K562 (cell line): ENCODE measurements around the gene GOLGA6B. TPM values are rescaled to one million over a fixed set of nuclear protein-coding genes. Genes with fewer than 3 reads are reported as not detected.
"Not testable (repeated sequence)": the region's sequence is repeated elsewhere in the genome, so short reads cannot be mapped to it uniquely, and the experiment has no call there.

ENCODE experiments used
- ATAC-seq: fragments of 200-7000 bp; cut with Tn5 transposase; 3 replicates; pipeline ENCODE4 v1.9.1; 2020; ENCODE audit warnings: moderate library complexity
- BruUV-seq: library from RNA; stranded (reverse); fragments of 400-500 nt; replicated peaks from 2 replicates; lab custom pipeline; 2021; lab: Mats Ljungman, UMichigan
- CTCF ChIA-PET: fragments of 300-600 bp; formaldehyde crosslinking; extraction: SDS; loops from one replicate; lab custom pipeline; 2021; ENCODE audit warnings: low intra/inter-chr PET ratio; lab: Yijun Ruan, JAX
- POLR2A ChIA-PET: fragments of 300-600, 350-650 bp; sonication (Branson Sonifier 250); formaldehyde crosslinking; extraction: SDS; loops from one replicate; lab custom pipeline; 2021; ENCODE audit warnings: antibody characterized with exemption, inconsistent platforms; lab: Yijun Ruan, JAX
- DNase-seq, 4 experiments: peaks; one replicate each; pipeline versions ENCODE4 v3.0.0 to v3.0.0-alpha.2; 2011 to 2018; ENCODE audit warnings: low spot score in 3 of 4, mixed read lengths in 3 of 4; ENCODE audit errors: extremely low read depth in 1 of 4
- FAIRE-seq: peaks from 2 replicates; lab custom pipeline; 2011; peaks lifted over from hg19 to GRCh38; lab: Jason Lieb, UNC
- H2AFZ ChIP-seq: 2 replicates; pipeline ENCODE4 v1.6.0; 2011; ENCODE audit warnings: low read depth, low read length, control low read depth, inconsistent platforms
- H3K27ac ChIP-seq: fragments of 200-600 bp; 3 replicates; pipeline ENCODE4 v1.8.0; 2011; ENCODE audit warnings: low read depth, mild to moderate bottlenecking, control low read depth, inconsistent platforms, low read length, moderate library complexity, mixed read lengths; ENCODE audit errors: extremely low read depth
- H3K27me3 ChIP-seq, 2 experiments: fragments of 300-600 bp in 1 of 2; 2 replicates in 1 of 2; 3 replicates in 1 of 2; pipeline versions ENCODE4 v1.6.0 to v1.8.0; 2011; ENCODE audit warnings: inconsistent platforms in 2 of 2, low read length in 2 of 2, mild to moderate bottlenecking in 1 of 2, mixed read lengths in 1 of 2, moderate library complexity in 1 of 2; ENCODE audit not compliant: control insufficient read depth in 2 of 2, insufficient read depth in 2 of 2
- H3K36me3 ChIP-seq: fragments of 300-600 bp; 3 replicates; pipeline ENCODE4 v1.8.0; 2011; ENCODE audit warnings: mild to moderate bottlenecking, low read length, inconsistent platforms; ENCODE audit not compliant: control insufficient read depth, insufficient read depth
- H3K4me1 ChIP-seq, 2 experiments: fragments of 200-600 bp in 1 of 2; replicated peaks in 1 of 2; 2 replicates in 1 of 2; 3 replicates in 1 of 2; pipeline versions ENCODE4 v1.5.1 to v1.8.0; 2011; ENCODE audit warnings: inconsistent platforms in 2 of 2, low read length in 2 of 2, mild to moderate bottlenecking in 1 of 2, mixed read lengths in 1 of 2, moderate library complexity in 1 of 2; ENCODE audit not compliant: control insufficient read depth in 2 of 2, insufficient read depth in 2 of 2
- H3K4me2 ChIP-seq: 2 replicates; pipeline ENCODE4 v1.6.1; 2011; ENCODE audit warnings: low read length, control low read depth, inconsistent platforms, mixed read lengths; ENCODE audit not compliant: insufficient read depth
- H3K4me3 ChIP-seq: fragments of 200-600 bp; sonication (generic), shearing (Covaris generic); 2 replicates; pipeline ENCODE4 v1.5.1; 2016; ENCODE audit warnings: control low read depth, inconsistent platforms
- H3K79me2 ChIP-seq: fragments of 200-600 bp; 3 replicates; pipeline ENCODE4 v1.8.0; 2011; ENCODE audit warnings: low read length, inconsistent platforms; ENCODE audit not compliant: control insufficient read depth, insufficient read depth
- H3K9ac ChIP-seq, 2 experiments: 2 replicates each; pipeline versions ENCODE4 v1.6.0 to v1.6.1; 2011; ENCODE audit warnings: low read depth in 2 of 2, low read length in 2 of 2, control low read depth in 1 of 2, inconsistent platforms in 1 of 2, mild to moderate bottlenecking in 1 of 2, mixed read lengths in 1 of 2; ENCODE audit not compliant: insufficient read depth in 1 of 2
- H3K9me1 ChIP-seq: one replicate; pipeline ENCODE4 v1.6.0; 2011; ENCODE audit warnings: inconsistent platforms, mild to moderate bottlenecking, low read length, moderate library complexity; ENCODE audit not compliant: control insufficient read depth, insufficient read depth
- H3K9me3 ChIP-seq: replicated peaks from 2 replicates; pipeline ENCODE4 v1.5.1; 2011; ENCODE audit warnings: low read depth, low read length, inconsistent platforms; ENCODE audit not compliant: control insufficient read depth, insufficient read depth
- H4K20me1 ChIP-seq: replicated peaks from 2 replicates; pipeline ENCODE4 v1.6.1; 2011; ENCODE audit warnings: low read length, inconsistent platforms, mixed read lengths; ENCODE audit not compliant: control insufficient read depth, insufficient read depth
- WGBS: fragments of 100-300 bp; shearing (Covaris generic); methylation state at CpG from one replicate; pipeline ENCODE4 v1.1.6; 2016; ENCODE audit warnings: low coverage, mixed read lengths; ENCODE audit not compliant: insufficient coverage; ENCODE audit errors: missing lambda C conversion rate; 5-methylcytosine and 5-hydroxymethylcytosine counted together
- in situ Hi-C: fragments of 300-500 bp; cut with MboI; formaldehyde crosslinking; loops from 4 replicates; pipeline ENCODE4 v1.15.0; 2018; ENCODE audit warnings: inconsistent platforms, mixed read lengths
- intact Hi-C: fragments of 100-400 bp; cut with micrococcal nuclease; formaldehyde crosslinking; loops from 2 replicates; pipeline ENCODE4 v1.14.2; 2022
- polyA plus RNA-seq, 8 experiments: library from polyadenylated mRNA; depleted of rRNA in 4 of 8; stranded (reverse) in 5 of 8; unstranded in 3 of 8; fragments of >200 nt; fragmentation: Nextera tagmentation in 2 of 8; fragmentation: Illumina TruSeq in 1 of 8; extraction: Ambion mirVana in 2 of 8; extraction: Trizol in 1 of 8; gene quantifications; 2 replicates each; pipeline versions ENCODE4 v1.2.1 to v1.2.3, GENCODE V29; 2011 to 2014; ENCODE audit warnings: inconsistent platforms in 1 of 8, missing spikeins in 1 of 8
- total RNA-seq, 7 experiments: library from RNA; depleted of rRNA in 6 of 7; stranded (reverse); fragments of >200 nt in 6 of 7; fragmentation: Illumina TruSeq in 2 of 7; extraction: Trizol in 2 of 7; gene quantifications; 2 replicates each; pipeline versions ENCODE4 v1.2.1 to v1.2.3, GENCODE V29; 2011 to 2021; ENCODE audit warnings: low replicate concordance in 1 of 7

Gene GOLGA6B
- total and polyA plus RNA-seq, 9 of the 15 experiments (the other 6 are each of a cell fraction or from before 2014, with no cell fraction given) = not detected

DNA sequence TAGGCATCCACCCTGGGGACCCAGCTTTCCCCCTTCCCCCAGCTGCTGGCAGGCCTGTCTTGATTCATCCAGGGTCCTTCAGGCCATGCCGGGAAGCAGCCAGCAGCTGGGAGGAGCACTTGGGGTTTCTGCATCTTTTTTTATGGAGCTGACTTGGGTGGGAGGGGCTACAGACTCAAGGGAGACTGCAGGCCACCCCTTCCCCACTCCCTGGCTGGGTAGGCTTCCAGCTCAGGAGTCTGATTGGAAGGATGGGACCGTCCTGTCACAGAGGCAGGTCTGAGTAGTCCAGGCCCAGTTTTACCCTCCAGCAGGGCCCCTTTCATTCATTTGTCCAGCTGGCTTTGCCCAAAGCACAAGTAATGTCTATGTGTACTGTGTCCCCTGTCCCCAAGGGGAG lies 12.2 kb upstream of the GOLGA6B start:
- no CpG with 5 or more reads among the region's 2 CpGs for WGBS
- in situ Hi-C loops = loop anchor here (25.0 kb wide), 1 partner anchor 1645 kb away; no protein-coding TSS in a partner anchor
- H3K9me3 ChIP-seq, H3K36me3 ChIP-seq, intact Hi-C loops, ATAC-seq, H3K4me1 ChIP-seq, FAIRE-seq, CTCF ChIA-PET, H3K9me1 ChIP-seq, H3K27me3 ChIP-seq, H3K4me2 ChIP-seq, H3K79me2 ChIP-seq, H4K20me1 ChIP-seq, H2AFZ ChIP-seq, DNase-seq, POLR2A ChIA-PET, H3K9ac ChIP-seq, H3K27ac ChIP-seq, BruUV-seq, H3K4me3 ChIP-seq: not testable (repeated sequence)

DNA sequence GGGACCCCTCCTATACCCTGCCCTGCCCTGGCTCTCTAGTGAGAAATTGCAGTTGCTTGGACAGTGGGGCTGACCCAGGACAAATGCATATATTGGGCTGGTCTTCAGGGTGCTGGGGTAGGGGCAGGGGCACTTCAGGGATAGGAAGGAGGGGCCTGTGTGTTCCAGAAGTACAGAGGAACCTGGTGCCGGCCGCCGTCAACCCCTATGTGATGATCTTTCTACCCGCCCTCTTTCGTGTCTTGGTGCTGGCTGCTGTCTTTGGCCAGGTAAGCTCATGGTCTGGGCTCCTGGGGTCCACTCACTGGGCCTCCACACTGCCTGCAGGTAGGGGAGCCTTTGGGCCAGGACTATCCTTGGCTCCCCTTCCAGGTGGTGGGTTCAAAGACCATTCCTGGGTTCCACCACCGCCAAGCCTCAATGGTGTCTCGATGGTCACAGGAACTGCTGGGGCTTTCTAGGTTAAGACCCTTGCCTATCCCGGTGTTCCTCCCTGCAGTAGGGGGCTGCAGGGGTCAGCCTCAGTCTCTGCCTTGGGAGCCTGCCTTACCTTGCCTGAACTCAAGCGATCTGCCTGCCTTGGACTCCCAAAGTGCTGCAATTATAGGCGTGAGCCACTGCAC lies 5.8 kb upstream of the GOLGA6B start:
- H3K79me2 ChIP-seq, H3K27me3 ChIP-seq, DNase-seq, H4K20me1 ChIP-seq, CTCF ChIA-PET, H3K9me1 ChIP-seq, BruUV-seq, H3K36me3 ChIP-seq, H3K4me2 ChIP-seq, H3K4me1 ChIP-seq, H3K9me3 ChIP-seq, ATAC-seq, H2AFZ ChIP-seq, H3K4me3 ChIP-seq, H3K9ac ChIP-seq, intact Hi-C loops, FAIRE-seq, POLR2A ChIA-PET, H3K27ac ChIP-seq: not testable (repeated sequence)
- in situ Hi-C loops = loop anchor here (25.0 kb wide), 1 partner anchor 1639 kb away; no protein-coding TSS in a partner anchor
- 2% methylated on average over 8 of the region's 10 CpGs for WGBS

DNA sequence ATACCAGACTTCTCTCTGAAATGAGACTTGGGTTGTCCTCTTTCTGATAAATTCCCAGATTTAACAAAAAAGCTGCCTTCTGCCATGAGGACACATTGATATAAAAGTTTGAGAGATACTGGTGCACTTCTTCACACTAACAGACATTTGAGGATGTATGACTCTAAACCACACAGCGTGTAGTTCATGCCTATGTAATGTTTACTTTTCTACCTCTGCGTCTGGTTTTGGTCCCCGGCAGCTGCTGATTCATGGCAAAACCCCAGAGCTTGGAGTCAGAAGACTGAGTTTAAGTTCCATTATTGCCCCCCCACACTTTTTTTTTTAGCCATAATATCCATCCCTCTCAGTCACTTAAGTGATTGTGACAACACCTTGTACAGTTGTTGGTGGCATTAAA lies 1.5 kb downstream of the GOLGA6B start:
- H3K9ac ChIP-seq, H3K4me1 ChIP-seq, ATAC-seq, FAIRE-seq, H4K20me1 ChIP-seq, H3K36me3 ChIP-seq, intact Hi-C loops, H3K9me1 ChIP-seq, POLR2A ChIA-PET, H3K27me3 ChIP-seq, DNase-seq, H3K9me3 ChIP-seq, CTCF ChIA-PET, BruUV-seq, H3K27ac ChIP-seq, H3K4me3 ChIP-seq, H3K4me2 ChIP-seq, H3K79me2 ChIP-seq, H2AFZ ChIP-seq: not testable (repeated sequence)
- in situ Hi-C loops = loop anchor here (25.0 kb wide), 1 partner anchor 1406 kb away; no protein-coding TSS in a partner anchor
- no CpG with 5 or more reads among the region's 3 CpGs for WGBS

DNA sequence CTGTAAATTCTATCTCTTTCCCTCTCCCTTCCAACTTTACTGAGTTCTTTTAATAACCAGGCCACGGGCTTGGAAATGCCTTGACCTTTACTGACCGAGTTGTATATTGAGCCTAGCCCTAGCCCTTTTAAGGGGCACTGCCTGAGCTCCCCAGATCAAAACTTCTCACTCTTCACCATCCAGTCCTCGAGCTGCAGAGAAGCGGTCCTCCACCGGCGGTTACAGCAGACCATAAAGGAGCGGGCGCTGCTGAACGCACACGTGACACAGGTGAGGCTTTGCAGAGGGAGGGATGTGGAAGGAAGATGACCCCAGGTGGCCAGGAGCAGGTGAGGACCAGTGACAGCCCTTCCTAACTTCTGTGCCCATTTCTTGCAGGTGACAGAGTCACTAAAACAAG lies 6.6 kb downstream of the GOLGA6B start:
- intact Hi-C loops, H3K27ac ChIP-seq, H2AFZ ChIP-seq, BruUV-seq, H3K27me3 ChIP-seq, H3K4me3 ChIP-seq, H3K4me2 ChIP-seq, H3K9ac ChIP-seq, H4K20me1 ChIP-seq, H3K9me3 ChIP-seq, CTCF ChIA-PET, H3K4me1 ChIP-seq, DNase-seq, ATAC-seq, POLR2A ChIA-PET, H3K79me2 ChIP-seq, H3K9me1 ChIP-seq, H3K36me3 ChIP-seq, FAIRE-seq: not testable (repeated sequence)
- WGBS = 0% methylated on average over 8 of the region's 10 CpGs
- in situ Hi-C loops = loop anchor here (25.0 kb wide), 1 partner anchor 1401 kb away; no protein-coding TSS in a partner anchor
